Measurements from ENCODE around the gene CPNE7.

GRCh38 chr16:89577055-89577759 is 1.6 kb downstream of the CPNE7 start:
- TF ChIP-seq POLR2A (IDR thresholded peaks at IDR 0.05; ENCODE audit: low read length) (no peak), GATA1 (IDR thresholded peaks at IDR 0.05; ENCODE audit: low read depth, low read length) (no peak)

All from erythroblast (primary cell).